Stimulated activated naive B cell treated with anti-CD40 and anti-IgM and Interleukin-4, amounts not matched to agents 10 μg/mL and 1 μg/mL and 100 μg/mL, for 72 hours (primary cell): ENCODE data around the gene PIK3CB.
A peak's percentile ranks its signal among the peaks of the same experiment; 100 is the strongest.

ENCODE experiments used
- ATAC-seq, 2 donors: fragments of 150-1000 bp; cut with Tn5 transposase; replicated peaks; 2 replicates each; pipeline ENCODE4 v1.10.0; 2021; ENCODE audit warnings: moderate library complexity in 1 of 2
- DNase-seq: peaks from one replicate; pipeline ENCODE4 v3.0.0; 2021
- H3K27ac Mint-ChIP-seq: one replicate; pipeline ENCODE4 v1.8.0; 2022; ENCODE audit warnings: mild to moderate bottlenecking, mixed read lengths
- H3K27me3 Mint-ChIP-seq, 2 donors: one replicate each; pipeline ENCODE4 v1.8.0; 2022; ENCODE audit warnings: mixed read lengths in 2 of 2
- H3K36me3 Mint-ChIP-seq, 2 donors: one replicate each; pipeline ENCODE4 v1.8.0; 2022; ENCODE audit warnings: mixed read lengths in 2 of 2, mild to moderate bottlenecking in 1 of 2
- H3K4me1 Mint-ChIP-seq, 2 donors: one replicate each; pipeline ENCODE4 v1.8.0; 2022; ENCODE audit warnings: mixed read lengths in 2 of 2, mild to moderate bottlenecking in 1 of 2
- H3K4me3 Mint-ChIP-seq, 2 donors: one replicate each; pipeline ENCODE4 v1.8.0; 2022; ENCODE audit warnings: mild to moderate bottlenecking in 2 of 2, mixed read lengths in 2 of 2, moderate library complexity in 1 of 2
- H3K9me3 Mint-ChIP-seq, 2 donors: one replicate each; pipeline ENCODE4 v1.8.0; 2022; ENCODE audit warnings: mixed read lengths in 2 of 2, mild to moderate bottlenecking in 1 of 2

PIK3CB gene

GRCh38 chr3:138724443-138724842, 110.3 kb downstream of the PIK3CB start:
- Mint-ChIP-seq H3K9me3 (no peaks in the 10 kb centered on the region), H3K36me3 (peaks cover 16 to 22% of the 10 kb centered on the region in 2 donors), H3K4me1 (peaks cover 15 to 17% of the 10 kb centered on the region in 2 donors), H3K4me3 (no peak overlapping the region), H3K27me3 (no peaks in the 10 kb centered on the region), H3K27ac (no peak overlapping the region)
- ATAC-seq (no peak), DNase-seq (no peak)

- DNase-seq (no peak), ATAC-seq (no peak)
- Mint-ChIP-seq H3K36me3 (peaks cover 16 to 22% of the 10 kb centered on the region in 2 donors), H3K4me3 (no peak overlapping the region), H3K27ac (no peak overlapping the region), H3K9me3 (peaks cover 6 to 11% of the 10 kb centered on the region in 2 donors), H3K4me1 (peaks cover 11 to 17% of the 10 kb centered on the region in 2 donors), H3K27me3 (no peaks in the 10 kb centered on the region)
Observed at GRCh38 chr3:138718849-138719248, 115.9 kb downstream of the PIK3CB start.

- Mint-ChIP-seq H3K36me3 (peaks cover 18 to 25% of the 10 kb centered on the region in 2 donors), H3K27me3 (no peaks in the 10 kb centered on the region), H3K4me3 (no peak overlapping the region), H3K9me3 (peaks cover 6 to 11% of the 10 kb centered on the region in 2 donors), H3K27ac (no peak overlapping the region), H3K4me1 (peaks cover 9 to 14% of the 10 kb centered on the region in 2 donors)
- DNase-seq, result no peak
- peak; percentile 19 to 33 for ATAC-seq
Observed at GRCh38 chr3:138717348-138717747, 117.4 kb downstream of the PIK3CB start.

GRCh38 chr3:138712086-138712485, 122.6 kb downstream of the PIK3CB start:
- Mint-ChIP-seq H3K9me3 (no peaks in the 10 kb centered on the region), H3K36me3 (peaks cover 20 to 22% of the 10 kb centered on the region in 2 donors), H3K4me3 (no peak overlapping the region), H3K27me3 (no peaks in the 10 kb centered on the region), H3K4me1 (no peaks in the 10 kb centered on the region), H3K27ac (no peak overlapping the region)
- no peak for ATAC-seq
- DNase-seq, result no peak

GRCh38 chr3:138705675-138706074, 129.1 kb downstream of the PIK3CB start:
- ATAC-seq, result no peak
- Mint-ChIP-seq H3K9me3 (no peaks in the 10 kb centered on the region), H3K4me3 (no peak overlapping the region), H3K27me3 (no peaks in the 10 kb centered on the region), H3K27ac (no peak overlapping the region), H3K36me3 (peaks cover 15 to 23% of the 10 kb centered on the region in 2 donors), H3K4me1 (no peaks in the 10 kb centered on the region)
- DNase-seq, result no peak

- peaks cover 14 to 15% of the 10 kb centered on the region in 2 donors for H3K36me3 Mint-ChIP-seq
- DNase-seq, result no peak
- no peaks in the 10 kb centered on the region for H3K4me1 Mint-ChIP-seq
- ATAC-seq, result no peak
- no peak overlapping the region for H3K4me3 Mint-ChIP-seq
- H3K27ac Mint-ChIP-seq, result no peak overlapping the region
- no peaks in the 10 kb centered on the region for H3K27me3 Mint-ChIP-seq
- no peaks in the 10 kb centered on the region for H3K9me3 Mint-ChIP-seq
Observed at GRCh38 chr3:138696666-138697370, 137.9 kb downstream of the PIK3CB start.

- Mint-ChIP-seq H3K27ac (no peak overlapping the region), H3K36me3 (peaks cover 13 to 14% of the 10 kb centered on the region in 2 donors), H3K4me3 (no peak overlapping the region), H3K4me1 (peaks cover 5 to 15% of the 10 kb centered on the region in 2 donors), H3K9me3 (no peaks in the 10 kb centered on the region), H3K27me3 (no peaks in the 10 kb centered on the region)
- ATAC-seq, result no peak
- no peak for DNase-seq
Observed at GRCh38 chr3:138694287-138695007, 140.3 kb downstream of the PIK3CB start.

GRCh38 chr3:138692152-138692551, 142.6 kb downstream of the PIK3CB start:
- H3K9me3 Mint-ChIP-seq, result no peaks in the 10 kb centered on the region
- ATAC-seq (no peak), DNase-seq (no peak)
- no peaks in the 10 kb centered on the region for H3K27me3 Mint-ChIP-seq
- H3K27ac Mint-ChIP-seq, result no peak overlapping the region
- H3K4me3 Mint-ChIP-seq, result no peak overlapping the region
- H3K36me3 Mint-ChIP-seq, result peaks cover 18 to 23% of the 10 kb centered on the region in 2 donors
- peaks cover 10 to 32% of the 10 kb centered on the region in 2 donors for H3K4me1 Mint-ChIP-seq

GRCh38 chr3:138691351-138691750, 143.4 kb downstream of the PIK3CB start:
- H3K9me3 Mint-ChIP-seq, result no peaks in the 10 kb centered on the region
- H3K36me3 Mint-ChIP-seq, result peaks cover 20 to 23% of the 10 kb centered on the region in 2 donors
- no peak for DNase-seq
- no peak overlapping the region for H3K4me3 Mint-ChIP-seq
- ATAC-seq, result no peak
- no peaks in the 10 kb centered on the region for H3K27me3 Mint-ChIP-seq
- H3K27ac Mint-ChIP-seq, result no peak overlapping the region
- H3K4me1 Mint-ChIP-seq, result peaks cover 16 to 38% of the 10 kb centered on the region in 2 donors

GRCh38 chr3:138690036-138690435, 144.7 kb downstream of the PIK3CB start:
- ATAC-seq (no peak), DNase-seq (no peak)
- Mint-ChIP-seq H3K27me3 (no peaks in the 10 kb centered on the region), H3K9me3 (no peaks in the 10 kb centered on the region), H3K36me3 (peaks cover 20 to 23% of the 10 kb centered on the region in 2 donors), H3K4me3 (no peak overlapping the region), H3K27ac (no peak overlapping the region), H3K4me1 (peaks cover 16 to 38% of the 10 kb centered on the region in 2 donors)

- H3K36me3 Mint-ChIP-seq, result peaks cover 15 to 17% of the 10 kb centered on the region in 2 donors
Observed at GRCh38 chr3:138688871-138689299, 145.8 kb downstream of the PIK3CB start.

GRCh38 chr3:138687236-138687635, 147.5 kb downstream of the PIK3CB start:
- peak overlapping the region; percentile 90 for H3K27ac Mint-ChIP-seq
- peak; percentile 69 to 77 for ATAC-seq
- peak overlapping the region; percentile 3 to 39 for H3K4me3 Mint-ChIP-seq
- H3K36me3 Mint-ChIP-seq, result peaks cover 14 to 17% of the 10 kb centered on the region in 2 donors
- DNase-seq, result no peak
- no peaks in the 10 kb centered on the region for H3K9me3 Mint-ChIP-seq
- no peaks in the 10 kb centered on the region for H3K27me3 Mint-ChIP-seq
- peaks cover 18 to 38% of the 10 kb centered on the region in 2 donors for H3K4me1 Mint-ChIP-seq

More at GRCh38 chr3:138688871-138689299, 145.8 kb downstream of the PIK3CB start:
- H3K4me3 Mint-ChIP-seq, result no peak overlapping the region
- ATAC-seq (no peak), DNase-seq (no peak)
- no peaks in the 10 kb centered on the region for H3K9me3 Mint-ChIP-seq
- H3K27ac Mint-ChIP-seq, result no peak overlapping the region
- peaks cover 16 to 38% of the 10 kb centered on the region in 2 donors for H3K4me1 Mint-ChIP-seq
- H3K27me3 Mint-ChIP-seq, result no peaks in the 10 kb centered on the region

- Mint-ChIP-seq H3K4me1 (peaks cover 18 to 38% of the 10 kb centered on the region in 2 donors), H3K27me3 (no peaks in the 10 kb centered on the region), H3K36me3 (peaks cover 14 to 17% of the 10 kb centered on the region in 2 donors), H3K9me3 (no peaks in the 10 kb centered on the region), H3K27ac (peak overlapping the region; percentile 90), H3K4me3 (peak overlapping the region in 1 of 2 donors; percentile 39)
- ATAC-seq (peak; percentile 93 to 96), DNase-seq (peak; percentile 22)
Observed at GRCh38 chr3:138686771-138687221, 147.9 kb downstream of the PIK3CB start.

GRCh38 chr3:138684396-138684795, 150.3 kb downstream of the PIK3CB start:
- no peaks in the 10 kb centered on the region for H3K27me3 Mint-ChIP-seq
- DNase-seq, result no peak
- peaks cover 18 to 23% of the 10 kb centered on the region in 2 donors for H3K36me3 Mint-ChIP-seq
- H3K4me3 Mint-ChIP-seq, result no peak overlapping the region
- peaks cover 16 to 29% of the 10 kb centered on the region in 2 donors for H3K4me1 Mint-ChIP-seq
- ATAC-seq, result no peak
- no peaks in the 10 kb centered on the region for H3K9me3 Mint-ChIP-seq
- no peak overlapping the region for H3K27ac Mint-ChIP-seq
